ENCODE measurements around the gene THUMPD3.

DNA sequence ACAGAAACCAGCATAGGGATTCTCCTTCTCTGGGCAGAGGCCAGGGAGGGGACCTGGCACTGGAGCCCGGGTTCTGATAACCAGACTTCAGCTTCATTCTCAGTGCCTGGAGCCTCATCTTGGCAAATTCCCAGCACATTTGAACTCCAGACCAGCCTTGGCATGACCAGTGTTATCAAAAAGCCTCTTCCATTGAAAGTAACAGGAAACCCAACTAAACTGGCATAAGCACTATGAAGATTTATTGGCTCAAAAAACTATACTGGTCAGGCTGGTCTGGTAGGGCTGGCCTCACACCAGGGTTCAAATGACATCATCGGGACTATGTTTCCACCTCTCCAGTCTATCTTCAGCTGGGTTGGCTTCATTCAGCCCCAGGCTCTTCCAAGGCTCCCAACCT lies 48.1 kb upstream of the THUMPD3 start:
- TF ChIP-seq, protein P1, sequence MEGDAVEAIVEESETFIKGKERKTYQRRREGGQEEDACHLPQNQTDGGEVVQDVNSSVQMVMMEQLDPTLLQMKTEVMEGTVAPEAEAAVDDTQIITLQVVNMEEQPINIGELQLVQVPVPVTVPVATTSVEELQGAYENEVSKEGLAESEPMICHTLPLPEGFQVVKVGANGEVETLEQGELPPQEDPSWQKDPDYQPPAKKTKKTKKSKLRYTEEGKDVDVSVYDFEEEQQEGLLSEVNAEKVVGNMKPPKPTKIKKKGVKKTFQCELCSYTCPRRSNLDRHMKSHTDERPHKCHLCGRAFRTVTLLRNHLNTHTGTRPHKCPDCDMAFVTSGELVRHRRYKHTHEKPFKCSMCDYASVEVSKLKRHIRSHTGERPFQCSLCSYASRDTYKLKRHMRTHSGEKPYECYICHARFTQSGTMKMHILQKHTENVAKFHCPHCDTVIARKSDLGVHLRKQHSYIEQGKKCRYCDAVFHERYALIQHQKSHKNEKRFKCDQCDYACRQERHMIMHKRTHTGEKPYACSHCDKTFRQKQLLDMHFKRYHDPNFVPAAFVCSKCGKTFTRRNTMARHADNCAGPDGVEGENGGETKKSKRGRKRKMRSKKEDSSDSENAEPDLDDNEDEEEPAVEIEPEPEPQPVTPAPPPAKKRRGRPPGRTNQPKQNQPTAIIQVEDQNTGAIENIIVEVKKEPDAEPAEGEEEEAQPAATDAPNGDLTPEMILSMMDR (IDR thresholded peaks at IDR 0.05), result no peak
- no peak for TF ChIP-seq ZFX (IDR thresholded peaks at IDR 0.05; ENCODE audit: borderline replicate concordance)

Data from 22Rv1 (cell line).